ENCODE results near the gene CTCFL. TPM values are rescaled to one million over a fixed set of nuclear protein-coding genes. Genes with fewer than 3 reads are reported as not detected.

CTCFL gene
- polyA plus RNA-seq, 1 donor from 2014 or later: not detected

DNA sequence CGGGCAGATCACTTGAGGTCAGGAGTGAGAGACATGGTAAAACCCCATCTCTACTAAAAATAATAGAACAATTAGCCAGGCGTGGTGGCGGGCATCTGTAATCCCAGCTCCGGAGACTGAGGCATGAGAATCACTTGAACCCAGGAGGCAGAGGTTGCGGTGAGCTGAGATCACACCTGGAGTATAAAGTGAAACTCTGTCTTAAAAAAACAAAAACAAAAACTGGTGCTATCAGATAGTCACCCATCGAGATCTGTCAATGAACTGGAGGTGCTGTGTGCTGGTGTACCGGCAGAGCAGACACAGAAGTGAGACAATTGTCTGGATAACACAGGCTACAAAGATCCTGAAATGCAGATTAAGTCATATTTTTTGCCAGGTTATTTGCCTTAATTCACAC lies 24.7 kb downstream of the CTCFL start:
- H3K27me3 ChIP-seq (ENCODE audit: insufficient read depth, low read depth, low read length): no peaks in the 10 kb centered on the region
- H3K36me3 ChIP-seq (ENCODE audit: insufficient read depth, low read length): no peaks in the 10 kb centered on the region
- H3K4me3 ChIP-seq (ENCODE audit: low read length): no peak overlapping the region
- H3F3A ChIP-seq (ENCODE audit: insufficient read depth, low read length, poor library complexity, severe bottlenecking): no peaks in the 10 kb centered on the region
- H3K4me2 ChIP-seq (ENCODE audit: low read length): no peak overlapping the region
- no peaks in the 10 kb centered on the region for H4K20me1 ChIP-seq (ENCODE audit: insufficient read depth)
- no peak overlapping the region for H3K27ac ChIP-seq (ENCODE audit: low read length)
- no peaks in the 10 kb centered on the region for H3K79me2 ChIP-seq (replicated peaks; ENCODE audit: insufficient read depth, low read length)
- H2AFZ ChIP-seq (ENCODE audit: low read depth, low read length): no peak overlapping the region
- no peaks in the 10 kb centered on the region for H3K9me3 ChIP-seq (ENCODE audit: low read length)
- H3K9ac ChIP-seq (ENCODE audit: low read length): no peak overlapping the region
- TF ChIP-seq, protein P1, sequence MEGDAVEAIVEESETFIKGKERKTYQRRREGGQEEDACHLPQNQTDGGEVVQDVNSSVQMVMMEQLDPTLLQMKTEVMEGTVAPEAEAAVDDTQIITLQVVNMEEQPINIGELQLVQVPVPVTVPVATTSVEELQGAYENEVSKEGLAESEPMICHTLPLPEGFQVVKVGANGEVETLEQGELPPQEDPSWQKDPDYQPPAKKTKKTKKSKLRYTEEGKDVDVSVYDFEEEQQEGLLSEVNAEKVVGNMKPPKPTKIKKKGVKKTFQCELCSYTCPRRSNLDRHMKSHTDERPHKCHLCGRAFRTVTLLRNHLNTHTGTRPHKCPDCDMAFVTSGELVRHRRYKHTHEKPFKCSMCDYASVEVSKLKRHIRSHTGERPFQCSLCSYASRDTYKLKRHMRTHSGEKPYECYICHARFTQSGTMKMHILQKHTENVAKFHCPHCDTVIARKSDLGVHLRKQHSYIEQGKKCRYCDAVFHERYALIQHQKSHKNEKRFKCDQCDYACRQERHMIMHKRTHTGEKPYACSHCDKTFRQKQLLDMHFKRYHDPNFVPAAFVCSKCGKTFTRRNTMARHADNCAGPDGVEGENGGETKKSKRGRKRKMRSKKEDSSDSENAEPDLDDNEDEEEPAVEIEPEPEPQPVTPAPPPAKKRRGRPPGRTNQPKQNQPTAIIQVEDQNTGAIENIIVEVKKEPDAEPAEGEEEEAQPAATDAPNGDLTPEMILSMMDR (IDR thresholded peaks at IDR 0.05; ENCODE audit: poor library complexity, severe bottlenecking): no peak
- TF ChIP-seq EP300 (conservative IDR thresholded peaks at IDR 0.05; ENCODE audit: poor library complexity, severe bottlenecking): no peak
- TF ChIP-seq, protein P2, sequence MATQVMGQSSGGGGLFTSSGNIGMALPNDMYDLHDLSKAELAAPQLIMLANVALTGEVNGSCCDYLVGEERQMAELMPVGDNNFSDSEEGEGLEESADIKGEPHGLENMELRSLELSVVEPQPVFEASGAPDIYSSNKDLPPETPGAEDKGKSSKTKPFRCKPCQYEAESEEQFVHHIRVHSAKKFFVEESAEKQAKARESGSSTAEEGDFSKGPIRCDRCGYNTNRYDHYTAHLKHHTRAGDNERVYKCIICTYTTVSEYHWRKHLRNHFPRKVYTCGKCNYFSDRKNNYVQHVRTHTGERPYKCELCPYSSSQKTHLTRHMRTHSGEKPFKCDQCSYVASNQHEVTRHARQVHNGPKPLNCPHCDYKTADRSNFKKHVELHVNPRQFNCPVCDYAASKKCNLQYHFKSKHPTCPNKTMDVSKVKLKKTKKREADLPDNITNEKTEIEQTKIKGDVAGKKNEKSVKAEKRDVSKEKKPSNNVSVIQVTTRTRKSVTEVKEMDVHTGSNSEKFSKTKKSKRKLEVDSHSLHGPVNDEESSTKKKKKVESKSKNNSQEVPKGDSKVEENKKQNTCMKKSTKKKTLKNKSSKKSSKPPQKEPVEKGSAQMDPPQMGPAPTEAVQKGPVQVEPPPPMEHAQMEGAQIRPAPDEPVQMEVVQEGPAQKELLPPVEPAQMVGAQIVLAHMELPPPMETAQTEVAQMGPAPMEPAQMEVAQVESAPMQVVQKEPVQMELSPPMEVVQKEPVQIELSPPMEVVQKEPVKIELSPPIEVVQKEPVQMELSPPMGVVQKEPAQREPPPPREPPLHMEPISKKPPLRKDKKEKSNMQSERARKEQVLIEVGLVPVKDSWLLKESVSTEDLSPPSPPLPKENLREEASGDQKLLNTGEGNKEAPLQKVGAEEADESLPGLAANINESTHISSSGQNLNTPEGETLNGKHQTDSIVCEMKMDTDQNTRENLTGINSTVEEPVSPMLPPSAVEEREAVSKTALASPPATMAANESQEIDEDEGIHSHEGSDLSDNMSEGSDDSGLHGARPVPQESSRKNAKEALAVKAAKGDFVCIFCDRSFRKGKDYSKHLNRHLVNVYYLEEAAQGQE (IDR thresholded peaks at IDR 0.05; ENCODE audit: borderline replicate concordance): no peak
- TF ChIP-seq TAF1 (IDR thresholded peaks at IDR 0.05; ENCODE audit: low read depth): no peak
- no peak for TF ChIP-seq RAD21 (conservative IDR thresholded peaks at IDR 0.05)
- no peak for TF ChIP-seq EZH2 (IDR thresholded peaks at IDR 0.05; ENCODE audit: borderline replicate concordance, insufficient read depth, low read length, poor library complexity, severe bottlenecking)
- TF ChIP-seq MXI1 (conservative IDR thresholded peaks at IDR 0.05; ENCODE audit: poor library complexity, severe bottlenecking): no peak
- TF ChIP-seq POLR2AphosphoS5 (IDR thresholded peaks at IDR 0.05): no peak
- no peak for TF ChIP-seq SMC3 (conservative IDR thresholded peaks at IDR 0.05; ENCODE audit: poor library complexity)
- H3K9me2 ChIP-seq (ENCODE audit: insufficient read depth, low read length): no peaks in the 10 kb centered on the region

DNA sequence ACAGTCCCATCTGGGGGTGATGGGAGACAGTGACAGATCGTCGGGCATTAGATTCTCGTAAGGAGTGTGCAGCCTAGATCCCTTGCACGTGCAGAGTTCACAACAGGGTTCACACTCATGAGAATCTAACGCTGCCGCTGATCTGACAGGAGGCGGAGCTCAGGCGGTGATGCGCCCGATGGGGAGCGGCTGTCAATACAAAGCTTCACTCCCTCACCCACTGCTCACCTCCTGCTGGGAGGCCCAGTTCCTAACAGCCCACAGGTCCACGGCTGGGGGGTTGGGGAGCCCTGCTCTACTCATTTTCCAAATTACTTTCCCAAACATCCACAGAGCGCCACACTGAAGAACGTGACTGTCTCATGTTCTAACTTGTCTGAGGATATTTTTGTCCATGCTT lies 25.3 kb downstream of the CTCFL start:
- Histone ChIP-seq H3F3A (ENCODE audit: insufficient read depth, low read length, poor library complexity, severe bottlenecking) (no peaks in the 10 kb centered on the region), H2AFZ (ENCODE audit: low read depth, low read length) (no peak overlapping the region), H3K27ac (ENCODE audit: low read length) (no peak overlapping the region), H3K9me3 (ENCODE audit: low read length) (no peaks in the 10 kb centered on the region), H3K79me2 (replicated peaks; ENCODE audit: insufficient read depth, low read length) (no peaks in the 10 kb centered on the region), H3K9ac (ENCODE audit: low read length) (no peak overlapping the region), H3K4me3 (ENCODE audit: low read length) (no peak overlapping the region), H3K27me3 (ENCODE audit: insufficient read depth, low read depth, low read length) (no peaks in the 10 kb centered on the region), H3K36me3 (ENCODE audit: insufficient read depth, low read length) (no peaks in the 10 kb centered on the region), H3K4me2 (ENCODE audit: low read length) (no peak overlapping the region), H4K20me1 (ENCODE audit: insufficient read depth) (no peaks in the 10 kb centered on the region), H3K9me2 (ENCODE audit: insufficient read depth, low read length) (no peaks in the 10 kb centered on the region)
- TF ChIP-seq POLR2AphosphoS5 (IDR thresholded peaks at IDR 0.05) (no peak), TAF1 (IDR thresholded peaks at IDR 0.05; ENCODE audit: low read depth) (no peak), SMC3 (conservative IDR thresholded peaks at IDR 0.05; ENCODE audit: poor library complexity) (no peak), RAD21 (conservative IDR thresholded peaks at IDR 0.05) (no peak), MXI1 (conservative IDR thresholded peaks at IDR 0.05; ENCODE audit: poor library complexity, severe bottlenecking) (no peak), EZH2 (IDR thresholded peaks at IDR 0.05; ENCODE audit: borderline replicate concordance, insufficient read depth, low read length, poor library complexity, severe bottlenecking) (no peak), EP300 (conservative IDR thresholded peaks at IDR 0.05; ENCODE audit: poor library complexity, severe bottlenecking) (no peak)
- TF ChIP-seq, protein P2 (IDR thresholded peaks at IDR 0.05; ENCODE audit: borderline replicate concordance): no peak
- TF ChIP-seq, protein P1 (IDR thresholded peaks at IDR 0.05; ENCODE audit: poor library complexity, severe bottlenecking): no peak

Measured in neural cell (in vitro differentiated cells).